HG03039 (cell line): Measurements from ENCODE around the gene HOXD11.

Experiments used
- ATAC-seq: cut with Tn5 transposase; IDR thresholded peaks from one replicate; pipeline ENCODE4 v1.9.1; 2021; ENCODE audit warnings: mild to moderate bottlenecking, moderate library complexity; ENCODE audit not compliant: unreplicated experiment

Gene HOXD11

GRCh38 chr2:176081376-176081836 lies 25.7 kb upstream of the HOXD11 start:
- ATAC-seq, result no peak

DNA sequence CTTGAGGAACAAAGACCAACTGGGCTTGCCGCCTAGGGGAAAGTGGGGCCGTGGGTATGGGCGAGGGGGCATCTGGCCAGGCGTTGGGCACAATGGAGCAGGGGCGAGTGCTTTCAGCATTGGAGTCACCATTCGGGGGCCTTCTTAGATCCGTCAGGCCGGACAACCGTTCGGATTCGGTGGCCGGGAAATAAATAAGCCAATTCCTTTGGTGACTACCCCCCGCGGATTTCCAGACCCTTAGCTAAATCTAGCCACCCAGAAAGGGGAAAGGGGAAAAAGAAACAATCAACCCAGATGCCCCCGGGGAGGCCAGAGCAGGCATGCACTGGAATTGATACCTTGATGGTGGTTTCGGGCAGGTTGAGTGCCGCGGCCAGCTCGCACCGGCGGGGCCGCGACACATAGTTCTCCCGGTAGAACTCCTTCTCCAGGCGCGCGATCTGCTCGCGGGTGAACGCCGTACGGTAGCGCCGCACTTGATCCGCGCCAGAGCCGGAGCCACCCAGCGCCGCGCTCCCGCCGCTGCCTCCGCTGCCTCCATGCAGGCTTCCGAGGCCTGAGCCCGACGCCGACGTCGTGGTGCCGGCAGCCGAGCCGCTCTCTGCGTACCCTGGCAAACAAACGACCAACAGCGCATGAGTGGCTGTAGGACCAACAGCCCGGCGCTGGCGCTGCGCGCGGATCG lies 25.1 kb upstream of the HOXD11 start:
- ATAC-seq, result no peak

DNA sequence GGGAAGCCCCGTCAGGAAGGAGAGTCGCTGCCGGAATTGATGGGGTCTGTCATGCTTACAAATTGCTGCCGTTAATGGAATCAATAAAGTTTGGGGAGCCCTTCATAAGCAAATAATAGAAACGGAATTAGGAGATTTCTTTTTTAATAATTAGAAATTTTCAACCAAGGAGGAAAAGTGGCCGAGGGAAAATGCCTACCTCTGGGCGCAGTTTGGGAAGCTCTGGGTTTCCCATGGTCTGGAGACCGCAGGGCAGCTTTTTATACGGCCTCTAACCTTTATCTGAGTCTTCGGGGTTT lies 24.6 kb upstream of the HOXD11 start:
- no peak for ATAC-seq

DNA sequence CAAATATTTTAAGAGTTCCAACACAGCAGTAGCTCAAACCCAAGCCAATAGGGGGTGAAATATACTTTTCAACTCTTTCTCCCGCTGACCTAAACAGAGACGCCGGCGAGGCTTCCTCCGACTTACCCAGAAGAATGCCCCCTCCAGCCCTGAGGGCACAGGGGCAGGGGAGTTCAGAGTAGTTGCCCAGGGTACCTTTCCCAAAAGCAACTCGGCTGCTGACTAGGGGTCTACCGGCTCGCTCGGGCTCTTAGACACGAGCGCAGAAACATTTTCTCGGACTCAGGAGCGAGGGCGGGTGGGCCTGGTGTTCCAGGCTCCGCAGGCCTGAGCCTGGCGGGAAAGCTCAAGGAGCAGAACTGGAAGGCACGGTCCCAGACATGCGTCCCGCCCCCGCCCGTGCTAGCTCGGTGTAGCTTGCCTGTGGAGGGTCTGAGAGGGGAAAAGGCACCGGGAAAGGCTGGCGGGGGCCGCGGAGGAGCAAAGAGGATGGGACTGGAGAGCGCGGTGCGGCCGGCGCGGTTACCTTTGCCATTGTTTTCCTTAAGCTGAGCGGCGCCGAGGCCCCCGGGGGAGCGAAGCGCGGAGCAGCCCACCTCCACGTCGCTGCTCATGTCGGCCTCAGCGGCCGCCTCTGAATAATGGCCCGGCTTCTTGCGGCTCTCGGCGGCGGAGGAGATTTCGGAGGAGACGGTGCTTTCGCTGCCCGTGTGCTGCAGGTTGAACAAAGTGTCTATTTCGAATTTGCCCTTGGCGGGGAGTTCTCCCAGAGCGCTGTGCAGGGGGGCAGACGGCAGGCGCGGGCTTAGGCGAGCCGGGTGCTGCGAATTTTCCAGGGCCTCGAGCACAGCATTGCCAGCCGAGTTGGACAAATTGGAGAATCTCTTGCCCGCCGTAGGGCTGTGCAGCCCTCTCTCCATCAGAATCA lies 24.0 kb upstream of the HOXD11 start:
- no peak for ATAC-seq

GRCh38 chr2:176083796-176084261 lies 23.3 kb upstream of the HOXD11 start, which contains the start of gene EVX2:
TSS of gene EVX2 (minus strand) at chr2:176083962. CDS start at chr2:176083776, 186 bp downstream.
- no peak for ATAC-seq

DNA sequence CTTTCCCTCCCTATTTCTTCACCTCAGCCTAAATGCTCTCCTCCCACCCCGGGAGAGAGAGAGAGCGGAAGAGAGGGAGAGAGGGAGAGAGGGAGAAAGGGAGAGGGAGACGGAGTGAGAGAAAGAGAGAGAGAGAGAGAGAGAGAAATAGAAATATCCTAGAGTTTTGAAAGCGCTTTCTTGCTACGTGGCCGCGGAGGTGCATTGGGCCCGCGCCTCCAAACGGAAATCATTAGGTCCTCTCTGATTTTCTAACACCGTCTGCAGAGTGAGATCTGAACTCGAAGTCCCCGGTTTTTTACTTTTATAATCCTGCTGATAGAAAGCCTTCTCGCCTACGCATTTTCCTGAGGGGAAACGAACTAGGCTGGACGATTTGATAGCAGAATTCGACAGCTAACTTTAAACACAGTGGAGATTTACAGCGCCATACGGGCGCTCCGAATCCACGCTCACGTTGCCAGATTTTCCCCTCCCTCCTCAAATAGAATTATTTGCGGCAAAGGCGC lies 22.4 kb upstream of the HOXD11 start:
- ATAC-seq, result no peak

- ATAC-seq, result no peak
These were observed 21.8 kb upstream of the HOXD11 start for GRCh38 chr2:176085120-176085788.

DNA sequence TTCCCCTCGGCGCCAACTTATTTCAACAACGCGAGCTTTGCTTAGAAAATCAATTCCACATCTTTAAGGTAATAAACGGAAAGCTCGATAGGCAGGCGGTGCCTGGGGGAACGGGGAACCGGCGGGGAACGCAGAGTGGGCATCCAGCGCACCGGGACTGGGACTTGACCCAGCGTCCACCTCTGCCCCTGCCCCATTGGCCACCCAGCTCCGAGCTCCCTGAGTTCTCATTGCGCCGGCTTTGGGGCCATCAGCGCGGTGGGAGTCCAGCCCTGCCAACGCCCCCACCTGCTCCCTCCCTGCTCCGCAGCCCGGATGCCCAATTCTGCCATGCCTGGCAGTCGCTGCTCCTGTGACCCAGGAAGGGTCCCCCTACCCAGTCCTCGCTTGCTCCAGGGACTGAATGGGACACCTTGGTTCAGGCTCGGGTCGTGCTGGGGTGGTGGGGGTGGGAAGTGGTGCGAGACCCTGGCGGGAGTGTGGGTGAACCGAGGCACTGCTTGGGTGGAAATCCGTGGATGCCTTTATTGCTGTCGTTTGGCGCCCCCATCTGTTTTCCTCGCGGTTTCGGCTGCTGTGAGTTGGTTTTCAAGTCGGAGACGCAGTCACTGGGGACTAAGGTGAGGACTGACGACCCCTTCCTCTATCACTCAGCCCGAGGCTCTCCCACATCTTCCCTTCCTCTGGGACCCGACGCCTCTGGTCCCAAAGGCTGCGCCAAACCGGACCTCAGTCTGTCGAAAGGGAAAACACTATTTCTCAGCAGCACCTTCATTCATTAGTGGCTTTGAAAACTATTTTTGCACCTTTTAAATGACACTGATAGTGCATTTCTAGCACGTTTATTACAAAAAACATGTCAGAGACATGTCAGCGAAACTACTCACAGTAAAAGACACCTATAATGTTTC lies 21.0 kb upstream of the HOXD11 start:
- ATAC-seq, result no peak

DNA sequence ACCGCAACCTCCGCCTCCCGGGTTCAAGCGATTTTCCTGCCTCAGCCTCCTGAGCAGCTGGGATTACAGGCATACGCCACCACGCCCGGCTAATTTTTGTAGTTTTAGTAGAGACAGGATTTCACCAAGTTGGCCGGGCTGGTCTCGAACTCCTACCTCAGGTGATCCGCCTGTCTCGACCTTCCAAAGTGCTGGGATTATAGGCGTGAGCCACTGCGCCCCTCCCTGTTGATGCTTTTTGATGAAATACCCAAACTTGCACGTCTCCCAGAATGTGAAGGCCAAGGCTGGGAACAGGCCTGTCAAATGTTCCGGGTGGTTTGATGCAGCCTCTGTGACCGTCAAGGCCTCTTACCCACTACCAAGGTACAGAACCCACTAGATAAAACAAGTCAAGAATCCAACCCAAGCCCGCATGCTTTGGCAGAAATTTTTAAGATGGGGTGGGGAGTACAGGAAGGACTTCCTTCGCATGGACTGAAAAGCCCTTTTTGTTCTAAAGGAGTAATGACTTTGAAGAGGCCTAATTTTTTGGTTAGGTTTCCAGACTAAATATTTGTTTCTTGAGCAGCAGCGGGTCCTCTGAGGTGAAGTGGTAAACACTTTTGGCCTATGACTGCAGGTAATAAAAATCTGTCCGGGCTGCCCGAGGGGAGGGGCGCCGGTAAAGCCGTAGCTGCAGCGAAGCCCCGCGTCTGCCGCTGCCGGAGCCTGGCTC lies 19.6 kb upstream of the HOXD11 start:
- ATAC-seq, result no peak

DNA sequence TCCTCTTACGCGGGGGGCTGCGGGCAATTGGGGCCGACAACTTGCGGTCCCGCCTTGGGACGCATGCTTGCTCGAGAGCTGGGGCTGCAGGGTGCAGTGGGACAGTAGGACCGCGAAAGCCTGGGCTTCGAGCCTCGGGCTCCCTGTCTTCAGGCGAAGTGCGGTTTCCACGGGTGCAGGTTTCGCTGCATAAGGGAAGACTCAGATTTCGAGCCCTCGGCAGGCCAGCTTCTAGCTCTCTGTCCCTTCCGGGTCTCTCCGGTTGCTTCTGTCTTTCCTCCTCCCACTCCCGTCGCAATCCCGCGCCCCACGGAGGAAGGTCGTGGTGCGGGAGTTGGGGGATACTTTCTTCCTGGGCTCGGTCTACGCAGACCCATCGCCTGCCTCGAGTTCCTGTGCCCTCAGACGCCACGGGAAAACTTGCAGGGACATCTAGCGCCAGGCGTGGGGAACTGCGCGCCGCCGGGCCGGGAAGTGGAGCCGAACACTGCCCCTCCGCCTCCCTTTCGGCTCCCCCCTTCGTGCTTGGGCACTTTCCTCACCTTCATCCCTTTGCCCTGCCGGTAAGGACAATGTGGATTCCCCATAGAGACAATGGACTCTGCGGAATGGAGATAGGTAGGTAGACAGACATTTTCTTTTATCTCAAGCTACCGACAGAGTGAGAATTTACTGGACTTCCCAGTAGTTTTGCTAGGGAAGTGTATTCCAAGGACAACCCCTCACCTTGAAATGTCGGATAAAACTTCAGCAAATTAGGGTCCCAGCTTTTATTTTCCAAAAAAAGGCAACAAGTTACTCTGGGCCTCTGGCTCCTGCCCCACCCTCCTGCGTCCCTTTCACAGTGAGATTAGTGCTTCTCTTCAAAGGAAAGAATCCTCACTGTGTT lies 18.8 kb upstream of the HOXD11 start:
- ATAC-seq, result no peak

DNA sequence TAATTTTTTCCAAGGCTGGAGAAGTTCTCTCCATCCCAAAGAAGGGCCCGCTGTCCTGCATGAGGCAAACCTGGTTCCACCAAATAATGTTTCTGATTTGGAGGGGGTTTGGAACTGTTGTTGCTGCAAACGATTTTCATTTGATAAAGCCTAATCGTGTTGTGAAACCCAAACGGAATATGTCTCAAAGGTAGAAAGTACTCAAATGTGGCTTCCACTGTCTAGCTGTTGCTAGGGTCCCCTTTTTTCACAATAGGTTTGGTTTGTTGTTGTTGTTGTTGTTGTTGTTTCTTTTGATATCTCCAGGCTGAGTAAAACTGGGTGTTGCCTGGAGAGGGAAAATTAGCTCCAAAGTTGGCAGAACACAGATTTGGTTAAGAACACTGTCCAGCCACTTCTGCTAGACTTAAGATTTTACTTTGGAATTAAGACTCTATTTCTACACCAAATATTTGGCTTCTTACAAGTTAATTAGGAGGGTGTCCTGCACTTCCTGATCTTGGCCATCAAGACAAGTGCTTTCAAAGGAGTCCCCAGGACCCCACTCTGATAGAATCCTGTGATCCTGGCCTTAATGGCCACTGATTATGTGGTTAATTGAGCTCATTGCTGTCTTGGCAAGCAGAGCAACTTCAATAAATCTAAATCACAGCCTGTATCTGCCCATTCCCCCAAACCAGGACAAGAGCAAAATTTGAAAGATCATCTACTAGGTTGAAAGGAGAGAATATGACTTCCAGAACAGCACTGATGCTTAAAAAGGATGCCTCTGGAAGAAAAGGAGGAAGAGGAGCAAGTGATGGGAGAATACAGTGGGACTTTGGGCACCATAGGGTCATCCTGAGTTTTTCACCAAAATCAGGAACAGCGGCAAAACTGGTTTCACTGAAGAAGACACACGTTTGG lies 17.9 kb upstream of the HOXD11 start:
- no peak for ATAC-seq

- ATAC-seq, result no peak
These were observed 17.2 kb upstream of the HOXD11 start for GRCh38 chr2:176089843-176090395.

DNA sequence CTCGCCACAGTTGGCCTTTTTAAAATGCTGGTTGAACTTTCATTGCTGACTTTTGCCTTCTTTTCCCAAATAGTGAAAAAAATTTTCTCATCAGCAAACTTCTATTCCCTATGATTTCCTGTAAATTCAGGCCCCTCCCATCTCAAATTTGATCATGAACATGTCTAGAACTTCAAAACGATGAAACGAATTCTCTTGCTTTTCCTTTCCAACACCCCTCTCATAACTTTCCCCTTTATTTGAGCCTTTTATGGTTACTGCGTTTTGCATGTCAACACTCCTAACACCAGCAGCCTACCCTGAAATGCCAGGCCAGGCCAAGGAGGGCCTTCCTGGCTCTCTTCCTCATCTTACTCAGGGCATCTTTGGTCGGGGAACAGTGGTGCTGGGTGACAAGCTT lies 16.2 kb upstream of the HOXD11 start:
- no peak for ATAC-seq

DNA sequence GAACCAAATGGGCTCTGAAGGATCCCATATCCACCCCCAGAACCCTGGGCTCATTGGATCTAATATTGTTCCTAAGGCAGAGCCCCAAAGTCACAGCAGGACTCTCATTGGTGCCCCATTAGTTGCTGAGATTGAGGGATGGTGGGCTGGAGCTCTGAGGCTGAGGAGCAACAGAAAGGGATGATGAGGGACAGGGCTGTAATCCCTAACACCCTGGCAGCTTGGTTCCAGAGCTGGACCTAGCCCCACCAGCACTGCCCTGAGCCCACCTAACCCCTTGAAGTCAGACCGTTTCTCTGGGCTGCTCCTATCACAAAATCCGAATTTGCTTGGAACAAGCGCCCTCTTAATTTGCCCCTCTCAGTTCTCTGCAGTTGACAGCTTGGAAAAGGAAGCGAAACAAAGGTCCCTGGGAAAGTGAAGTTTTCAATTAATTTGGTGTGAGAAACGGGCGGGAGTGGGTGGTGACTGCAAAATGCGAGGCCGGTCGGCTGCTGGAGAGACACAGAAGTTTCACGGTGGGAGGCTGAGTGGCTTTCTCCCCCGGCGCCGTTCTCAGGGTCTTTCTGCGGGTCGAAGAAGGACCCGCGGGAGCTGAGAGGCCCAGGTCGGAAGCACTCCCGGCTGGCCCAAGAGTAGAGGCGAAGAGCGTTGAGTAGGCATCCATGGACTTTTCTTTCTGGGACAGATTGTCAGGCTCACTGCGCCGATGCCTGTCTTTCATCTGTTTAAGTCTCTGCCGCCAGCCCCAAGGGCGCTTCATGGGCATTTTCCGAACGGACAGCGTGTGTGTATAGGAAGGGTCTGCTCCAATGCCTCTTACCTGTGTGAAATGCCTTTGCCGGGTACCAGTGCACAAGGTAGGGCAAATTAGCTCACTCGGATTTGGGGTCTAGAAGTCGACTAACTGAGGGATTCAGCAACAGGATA lies 15.5 kb upstream of the HOXD11 start:
- ATAC-seq, result no peak

GRCh38 chr2:176092270-176093144 lies 14.6 kb upstream of the HOXD11 start, which contains the start of gene HOXD13:
TSS of gene HOXD13 (plus strand) at chr2:176092721. CDS start at chr2:176092891, 170 bp downstream.
- ATAC-seq, result no peak
